HCT116 (cell line): Measurements from ENCODE around the gene CSRP3. TPM values are rescaled to one million over a fixed set of nuclear protein-coding genes. Genes with fewer than 3 reads are reported as not detected.
"Not testable (repeated sequence)": the region's sequence is repeated elsewhere in the genome, so short reads cannot be mapped to it uniquely, and the experiment has no call there.

Experiments
- ATAC-seq: fragments of 200-7000 bp; cut with Tn5 transposase; 2 replicates; pipeline ENCODE4 v1.9.1; 2020; ENCODE audit warnings: mild to moderate bottlenecking, moderate library complexity
- BruUV-seq: library from RNA; stranded (reverse); fragments of 400-500 nt; replicated peaks from 2 replicates; lab custom pipeline; 2021; lab: Mats Ljungman, UMichigan
- CTCF ChIA-PET: fragments of 300-600 bp; sonication (Branson Sonifier 250); formaldehyde crosslinking; loops from one replicate; lab custom pipeline; 2021; ENCODE audit warnings: antibody characterized with exemption; lab: Charles Lee
- POLR2A ChIA-PET: fragments of 300-600, 350-600 bp; sonication (Branson Sonifier 250); formaldehyde crosslinking; loops from one replicate; lab custom pipeline; 2021; ENCODE audit warnings: antibody characterized with exemption; lab: Charles Lee
- RAD21 ChIA-PET, 2 experiments: fragments of 300-600 bp; sonication (Branson Sonifier 250); formaldehyde crosslinking; loops; one replicate each; lab custom pipeline; 2023; ENCODE audit warnings: low total read pairs in 2 of 2; ENCODE audit not compliant: uncharacterized antibody in 2 of 2, unreplicated experiment in 2 of 2, low non-redundant PET in 1 of 2; lab: Charles Lee
- DNase-seq: peaks from one replicate; pipeline ENCODE4 v3.0.0-alpha.2; 2010; ENCODE audit warnings: low read depth, low spot score
- H2AFZ ChIP-seq: fragments of 200-600 bp; shearing (Covaris generic), sonication (generic); 2 replicates; pipeline ENCODE4 v1.6.1; 2017; ENCODE audit warnings: low read depth, mixed run types, mixed read lengths, antibody characterized with exemption, low read length; ENCODE audit not compliant: poor library complexity, severe bottlenecking
- H3K27ac ChIP-seq: 2 replicates; pipeline ENCODE4 v1.5.1; 2012; ENCODE audit warnings: low read depth, low read length
- H3K27me3 ChIP-seq: fragments of 200-600 bp; sonication (generic); 2 replicates; pipeline ENCODE4 v1.6.1; 2016; ENCODE audit warnings: mixed run types, low read length, mixed read lengths; ENCODE audit not compliant: insufficient read depth
- H3K36me3 ChIP-seq, 2 experiments: fragments of 200-500 bp in 1 of 2; fragments of 200-600 bp in 1 of 2; sonication (Bioruptor generic) in 1 of 2; sonication (generic) in 1 of 2; 2 replicates each; pipeline versions ENCODE4 v1.5.1 to v1.6.1; 2014 to 2016; ENCODE audit warnings: low read length in 2 of 2, inconsistent platforms in 1 of 2, mixed read lengths in 1 of 2, mixed run types in 1 of 2; ENCODE audit not compliant: insufficient read depth in 2 of 2, control insufficient read depth in 1 of 2
- H3K4me1 ChIP-seq, 2 experiments: fragments of 200-600 bp in 1 of 2; sonication (generic) in 1 of 2; 2 replicates each; pipeline versions ENCODE4 v1.5.1 to v1.6.1; 2012 to 2017; ENCODE audit warnings: low read length in 2 of 2, inconsistent platforms in 1 of 2, mild to moderate bottlenecking in 1 of 2, mixed read lengths in 1 of 2, mixed run types in 1 of 2, moderate library complexity in 1 of 2; ENCODE audit not compliant: insufficient read depth in 2 of 2, control insufficient read depth in 1 of 2
- H3K4me2 ChIP-seq: fragments of 200-600 bp; sonication (generic); 2 replicates; pipeline ENCODE4 v1.6.1; 2017; ENCODE audit warnings: mixed run types, low read length, mixed read lengths
- H3K4me3 ChIP-seq, 2 experiments: fragments of 200-600 bp in 1 of 2; sonication (generic) in 1 of 2; replicated peaks in 1 of 2; 2 replicates each; pipeline ENCODE4 v1.5.1; 2011 to 2016; ENCODE audit warnings: low read length in 2 of 2, control low read depth in 1 of 2, low read depth in 1 of 2, mild to moderate bottlenecking in 1 of 2, mixed read lengths in 1 of 2, mixed run types in 1 of 2
- H3K79me2 ChIP-seq: fragments of 200-600 bp; sonication (generic); 2 replicates; pipeline ENCODE4 v1.6.1; 2017; ENCODE audit warnings: mild to moderate bottlenecking, mixed run types, low read length, moderate library complexity, mixed read lengths; ENCODE audit not compliant: insufficient read depth
- H3K9ac ChIP-seq: fragments of 200-600 bp; sonication (generic); 2 replicates; pipeline ENCODE4 v1.6.1; 2016; ENCODE audit warnings: low read length, mixed read lengths
- H3K9me2 ChIP-seq: fragments of 200-600 bp; sonication (generic), shearing (Covaris generic); 2 replicates; pipeline ENCODE4 v1.6.1; 2017; ENCODE audit warnings: mixed run types, mild to moderate bottlenecking, moderate library complexity; ENCODE audit not compliant: insufficient read depth
- H3K9me3 ChIP-seq, 2 experiments: fragments of 200-500 bp in 1 of 2; fragments of 200-600 bp in 1 of 2; sonication (Bioruptor generic) in 1 of 2; sonication (generic) in 1 of 2; 2 replicates each; pipeline ENCODE4 v1.6.1; 2014 to 2017; ENCODE audit warnings: low read length in 2 of 2, mixed read lengths in 2 of 2, inconsistent platforms in 1 of 2, low read depth in 1 of 2, mild to moderate bottlenecking in 1 of 2, mixed run types in 1 of 2, moderate library complexity in 1 of 2; ENCODE audit not compliant: control insufficient read depth in 1 of 2, insufficient read depth in 1 of 2
- H4K20me1 ChIP-seq: fragments of 200-600 bp; sonication (generic), shearing (Covaris generic); 2 replicates; pipeline ENCODE4 v1.6.1; 2017; ENCODE audit warnings: mixed run types, mild to moderate bottlenecking, moderate library complexity; ENCODE audit not compliant: insufficient read depth
- EZH2phosphoT487 ChIP-seq: fragments of 200-600 bp; IDR thresholded peaks from 2 replicates; pipeline ENCODE4 v1.6.1; 2018; ENCODE audit warnings: antibody characterized with exemption, borderline replicate concordance
- FOSL1 ChIP-seq: IDR thresholded peaks from 2 replicates; pipeline ENCODE4 v1.6.1; 2012; ENCODE audit warnings: low read depth
- JUND ChIP-seq: IDR thresholded peaks from 2 replicates; pipeline ENCODE4 v1.6.1; 2012
- POLR2AphosphoS5 ChIP-seq: IDR thresholded peaks from 2 replicates; pipeline ENCODE4 v1.6.1; 2011; ENCODE audit warnings: mild to moderate bottlenecking, low read depth, low read length, moderate library complexity
- REST ChIP-seq: IDR thresholded peaks from 2 replicates; pipeline ENCODE4 v1.6.1; 2012; ENCODE audit warnings: low read depth
- SRF ChIP-seq: IDR thresholded peaks from 2 replicates; pipeline ENCODE4 v1.6.1; 2012; ENCODE audit warnings: low read depth
- TCF7L2 ChIP-seq: IDR thresholded peaks from 2 replicates; pipeline ENCODE4 v1.7.0; 2011; ENCODE audit warnings: borderline replicate concordance, inconsistent platforms; ENCODE audit not compliant: insufficient read depth, insufficient read length; ENCODE audit errors: extremely low read depth
- YY1 ChIP-seq: IDR thresholded peaks from 2 replicates; pipeline ENCODE4 v1.6.1; 2011; ENCODE audit warnings: low read length, low read depth, moderate library complexity, mild to moderate bottlenecking; ENCODE audit not compliant: insufficient replicate concordance; ENCODE audit errors: extremely low read depth
- ZFX ChIP-seq: fragments of 450-650 bp; IDR thresholded peaks from 2 replicates; pipeline ENCODE4 v1.6.1; 2017
- intact Hi-C: fragments of 100-400 bp; cut with micrococcal nuclease; formaldehyde crosslinking; loops from 2 replicates; pipeline ENCODE4 v1.10.0; 2022
- total RNA-seq: library from RNA; stranded (reverse); gene quantifications from one replicate; pipeline ENCODE4 v1.2.1, GENCODE V29; 2021; ENCODE audit not compliant: unreplicated experiment

The CSRP3 gene
- total RNA-seq, 1 experiment from 2014 or later, result not detected

- TF ChIP-seq REST (no peak), FOSL1 (no peak), POLR2AphosphoS5 (no peak), SRF (no peak), EZH2phosphoT487 (no peak), JUND (no peak), YY1 (no peak), TCF7L2 (no peak), ZFX (no peak)
Observed at GRCh38 chr11:19145319-19145718, 56.5 kb downstream of the CSRP3 start (continued).

- H3K4me2 ChIP-seq, H3K79me2 ChIP-seq, H3K27ac ChIP-seq, RAD21 ChIA-PET, BruUV-seq, H3K27me3 ChIP-seq, H3K4me3 ChIP-seq, ATAC-seq, POLR2A ChIA-PET, H3K9ac ChIP-seq, H4K20me1 ChIP-seq, H3K9me2 ChIP-seq, H3K9me3 ChIP-seq, H3K36me3 ChIP-seq, intact Hi-C loops, DNase-seq, H2AFZ ChIP-seq, H3K4me1 ChIP-seq, CTCF ChIA-PET: not testable (repeated sequence)
Observed at GRCh38 chr11:19136884-19137283, 64.9 kb downstream of the CSRP3 start.
